Activated T-helper 17 cell treated with anti-CD3 and anti-CD28 coated beads, Interleukin-2, amount 50 U/mL, for 72 hours (primary cell): ENCODE data around the gene INSIG1. TPM values are rescaled to one million over a fixed set of nuclear protein-coding genes. Genes with fewer than 3 reads are reported as not detected.
A peak's percentile ranks its signal among the peaks of the same experiment; 100 is the strongest.

Experiments used
- ATAC-seq: fragments of 150-1000 bp; cut with Tn5 transposase; replicated peaks from 2 replicates; pipeline ENCODE4 v1.10.0; 2021; ENCODE audit warnings: mild to moderate bottlenecking, moderate library complexity
- H3K27ac Mint-ChIP-seq: one replicate; pipeline ENCODE4 v1.8.0; 2022; ENCODE audit warnings: mixed read lengths
- H3K27me3 Mint-ChIP-seq: one replicate; pipeline ENCODE4 v1.8.0; 2022; ENCODE audit warnings: mixed read lengths
- H3K36me3 Mint-ChIP-seq: one replicate; pipeline ENCODE4 v1.8.0; 2022; ENCODE audit warnings: low read depth, mild to moderate bottlenecking, mixed read lengths
- H3K4me1 Mint-ChIP-seq: one replicate; pipeline ENCODE4 v1.8.0; 2022; ENCODE audit warnings: mixed read lengths
- H3K4me3 Mint-ChIP-seq: one replicate; pipeline ENCODE4 v1.8.0; 2022; ENCODE audit warnings: mild to moderate bottlenecking, mixed read lengths
- H3K9me3 Mint-ChIP-seq: one replicate; pipeline ENCODE4 v1.8.0; 2022; ENCODE audit warnings: mixed read lengths
- total RNA-seq, 2 donors: library from RNA; stranded (reverse); gene quantifications; one replicate each; pipeline ENCODE4 v1.2.3, GENCODE V29; 2022

Gene INSIG1
- total RNA-seq: 100 to 1,000 TPM; 140 to 216 TPM

GRCh38 chr7:155297517-155298287 is at the start of gene INSIG1:
TSS of gene INSIG1 (plus strand) at chr7:155297878. CDS start at chr7:155298286, 408 bp downstream.
- peak within 1 kb of the TSS; percentile 95 for H3K27ac Mint-ChIP-seq
- ATAC-seq: peak; percentile 62
- H3K36me3 Mint-ChIP-seq: peaks cover 57% of the 10 kb centered on the region
- peaks cover 27% of the 10 kb centered on the region for H3K4me1 Mint-ChIP-seq
- H3K4me3 Mint-ChIP-seq: peak within 1 kb of the TSS; percentile 92
- H3K27me3 Mint-ChIP-seq: peaks cover 2% of the 10 kb centered on the region
- no peaks in the 10 kb centered on the region for H3K9me3 Mint-ChIP-seq

GRCh38 chr7:155248366-155248756 is 49.3 kb upstream of the INSIG1 start:
- Mint-ChIP-seq H3K27ac (peak overlapping the region; percentile 73), H3K9me3 (no peaks in the 10 kb centered on the region), H3K4me3 (no peak overlapping the region), H3K36me3 (no peaks in the 10 kb centered on the region), H3K27me3 (peaks cover 14% of the 10 kb centered on the region), H3K4me1 (no peaks in the 10 kb centered on the region)
- ATAC-seq: no peak

DNA sequence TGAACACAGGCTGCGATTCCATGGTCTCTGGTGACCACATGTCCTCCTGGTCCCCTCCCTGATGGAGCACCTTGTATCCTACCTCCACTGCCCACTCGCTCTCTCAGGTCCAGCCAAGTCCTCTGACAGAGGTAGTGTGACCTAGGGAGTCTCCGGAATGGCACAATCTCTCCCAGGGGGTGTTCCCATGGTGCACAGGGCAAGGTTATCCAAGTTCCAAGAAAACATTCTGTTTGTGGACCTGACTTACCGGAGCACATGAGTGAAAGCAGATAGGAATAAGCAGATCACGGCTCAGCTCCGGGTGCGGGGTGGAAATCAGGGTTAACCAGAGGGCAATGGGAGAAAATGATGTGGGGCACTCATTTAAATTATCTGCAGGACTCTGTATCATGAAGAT is 45.8 kb upstream of the INSIG1 start:
- Mint-ChIP-seq H3K4me1 (peaks cover 10% of the 10 kb centered on the region), H3K27me3 (peaks cover 25% of the 10 kb centered on the region), H3K4me3 (no peak overlapping the region), H3K36me3 (no peaks in the 10 kb centered on the region), H3K27ac (no peak overlapping the region), H3K9me3 (no peaks in the 10 kb centered on the region)
- no peak for ATAC-seq

- H3K36me3 Mint-ChIP-seq: no peaks in the 10 kb centered on the region
- H3K4me3 Mint-ChIP-seq: no peak overlapping the region
- no peak overlapping the region for H3K27ac Mint-ChIP-seq
- ATAC-seq: no peak
- no peaks in the 10 kb centered on the region for H3K9me3 Mint-ChIP-seq
- H3K4me1 Mint-ChIP-seq: peaks cover 10% of the 10 kb centered on the region
- H3K27me3 Mint-ChIP-seq: peaks cover 25% of the 10 kb centered on the region
These were observed 45.2 kb upstream of the INSIG1 start for GRCh38 chr7:155252444-155252887.

DNA sequence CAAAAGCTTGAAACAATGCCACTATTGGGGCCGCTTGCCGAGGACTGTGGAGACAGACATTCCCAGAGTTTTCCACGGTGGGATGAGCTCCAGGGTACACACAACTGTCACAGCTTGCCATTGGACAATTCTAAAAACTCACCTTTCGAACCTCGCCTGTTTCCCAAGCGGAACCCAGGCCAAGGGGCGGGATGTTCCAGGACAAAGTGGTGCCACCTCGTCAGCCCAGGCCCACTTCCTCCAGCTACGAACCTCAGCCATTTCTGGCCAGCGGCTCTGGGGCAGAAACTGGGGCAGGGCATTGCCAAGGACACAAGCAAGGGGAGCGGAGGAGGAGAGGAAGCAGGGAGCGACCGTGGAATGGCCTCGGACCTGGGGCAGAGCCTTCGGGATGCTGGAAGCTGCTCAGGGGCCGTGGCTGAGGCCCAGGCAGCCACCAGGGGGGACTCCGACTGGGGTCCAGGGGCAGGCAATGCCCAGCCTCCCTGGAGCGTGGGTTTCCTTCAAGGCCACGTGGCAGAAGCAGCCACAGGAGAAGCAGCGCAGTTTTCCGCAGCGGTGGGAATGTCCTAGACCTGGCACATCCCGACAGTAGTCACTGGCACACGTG is 44.7 kb upstream of the INSIG1 start:
- H3K27me3 Mint-ChIP-seq: peaks cover 25% of the 10 kb centered on the region
- H3K9me3 Mint-ChIP-seq: no peaks in the 10 kb centered on the region
- H3K36me3 Mint-ChIP-seq: no peaks in the 10 kb centered on the region
- no peak for ATAC-seq
- H3K4me3 Mint-ChIP-seq: no peak overlapping the region
- H3K4me1 Mint-ChIP-seq: peaks cover 10% of the 10 kb centered on the region
- no peak overlapping the region for H3K27ac Mint-ChIP-seq

DNA sequence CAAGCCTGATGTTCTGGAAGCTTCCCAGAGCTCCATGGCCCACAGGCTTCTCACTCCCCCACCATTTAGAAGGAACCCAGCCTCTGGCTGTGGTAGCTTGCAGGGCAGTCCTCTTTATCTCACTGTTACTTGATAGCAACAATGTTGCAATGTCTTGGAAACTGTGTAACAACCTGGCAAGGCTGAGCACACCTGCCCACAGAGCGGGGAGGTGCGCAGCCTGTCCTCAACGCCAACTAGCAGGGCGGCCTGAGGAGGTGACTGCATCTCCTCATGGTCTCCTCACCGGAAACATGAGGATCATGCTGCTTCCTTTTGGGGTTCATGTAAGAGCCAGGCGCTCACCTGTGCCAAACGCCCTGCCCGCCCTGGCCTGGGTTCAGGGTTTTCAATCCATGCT is 43.7 kb upstream of the INSIG1 start:
- Mint-ChIP-seq H3K9me3 (no peaks in the 10 kb centered on the region), H3K4me3 (no peak overlapping the region), H3K36me3 (no peaks in the 10 kb centered on the region), H3K4me1 (peaks cover 10% of the 10 kb centered on the region), H3K27me3 (peaks cover 21% of the 10 kb centered on the region), H3K27ac (peak overlapping the region; percentile 58)
- ATAC-seq: no peak

GRCh38 chr7:155255071-155255470 is 42.6 kb upstream of the INSIG1 start:
- ATAC-seq: no peak
- peak overlapping the region; percentile 65 for H3K4me3 Mint-ChIP-seq
- peaks cover 21% of the 10 kb centered on the region for H3K27me3 Mint-ChIP-seq
- H3K27ac Mint-ChIP-seq: peak overlapping the region; percentile 70
- H3K9me3 Mint-ChIP-seq: no peaks in the 10 kb centered on the region
- peaks cover 10% of the 10 kb centered on the region for H3K4me1 Mint-ChIP-seq
- H3K36me3 Mint-ChIP-seq: no peaks in the 10 kb centered on the region

- ATAC-seq: peak; percentile 90
- peak overlapping the region; percentile 65 for H3K4me3 Mint-ChIP-seq
- H3K36me3 Mint-ChIP-seq: no peaks in the 10 kb centered on the region
- peaks cover 10% of the 10 kb centered on the region for H3K4me1 Mint-ChIP-seq
- no peaks in the 10 kb centered on the region for H3K9me3 Mint-ChIP-seq
- H3K27ac Mint-ChIP-seq: peak overlapping the region; percentile 70
- peaks cover 21% of the 10 kb centered on the region for H3K27me3 Mint-ChIP-seq
These were observed 42.1 kb upstream of the INSIG1 start for GRCh38 chr7:155255621-155256020.

DNA sequence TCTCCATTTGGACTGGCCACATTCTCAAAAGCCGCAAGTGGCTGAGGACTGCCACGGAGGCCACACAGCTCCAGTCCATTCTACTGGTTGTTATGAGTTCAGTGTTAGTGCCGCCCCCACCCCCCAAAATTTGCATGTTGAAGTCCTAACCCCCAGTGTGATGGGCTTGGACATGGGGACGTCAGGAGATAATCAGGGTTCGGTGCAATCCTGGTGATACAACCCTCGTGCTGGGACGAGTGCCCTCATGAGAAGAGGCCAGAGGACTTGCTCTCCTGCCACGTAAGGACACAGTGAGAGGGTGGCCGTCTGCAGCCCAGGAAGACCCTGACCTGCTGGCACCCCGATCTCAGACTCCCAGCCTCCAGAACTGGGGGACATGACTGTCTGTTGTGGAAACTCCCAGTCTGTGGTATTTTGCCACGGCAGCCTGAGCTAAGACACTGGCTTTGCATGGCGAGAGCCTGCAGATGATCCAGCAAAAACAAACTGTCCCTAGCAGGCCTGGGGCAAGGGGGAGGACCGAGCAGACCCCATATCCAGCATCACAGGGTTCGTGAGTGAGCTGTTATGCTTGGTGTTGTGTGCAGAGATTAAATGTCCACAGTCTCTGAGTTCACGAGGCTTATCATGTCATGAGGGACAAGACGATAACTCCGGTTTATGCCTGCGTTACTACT is 41.5 kb upstream of the INSIG1 start:
- Mint-ChIP-seq H3K27me3 (peaks cover 21% of the 10 kb centered on the region), H3K36me3 (no peaks in the 10 kb centered on the region), H3K4me3 (peak overlapping the region; percentile 65), H3K4me1 (peaks cover 10% of the 10 kb centered on the region), H3K9me3 (no peaks in the 10 kb centered on the region), H3K27ac (no peak overlapping the region)
- ATAC-seq: peak; percentile 9

DNA sequence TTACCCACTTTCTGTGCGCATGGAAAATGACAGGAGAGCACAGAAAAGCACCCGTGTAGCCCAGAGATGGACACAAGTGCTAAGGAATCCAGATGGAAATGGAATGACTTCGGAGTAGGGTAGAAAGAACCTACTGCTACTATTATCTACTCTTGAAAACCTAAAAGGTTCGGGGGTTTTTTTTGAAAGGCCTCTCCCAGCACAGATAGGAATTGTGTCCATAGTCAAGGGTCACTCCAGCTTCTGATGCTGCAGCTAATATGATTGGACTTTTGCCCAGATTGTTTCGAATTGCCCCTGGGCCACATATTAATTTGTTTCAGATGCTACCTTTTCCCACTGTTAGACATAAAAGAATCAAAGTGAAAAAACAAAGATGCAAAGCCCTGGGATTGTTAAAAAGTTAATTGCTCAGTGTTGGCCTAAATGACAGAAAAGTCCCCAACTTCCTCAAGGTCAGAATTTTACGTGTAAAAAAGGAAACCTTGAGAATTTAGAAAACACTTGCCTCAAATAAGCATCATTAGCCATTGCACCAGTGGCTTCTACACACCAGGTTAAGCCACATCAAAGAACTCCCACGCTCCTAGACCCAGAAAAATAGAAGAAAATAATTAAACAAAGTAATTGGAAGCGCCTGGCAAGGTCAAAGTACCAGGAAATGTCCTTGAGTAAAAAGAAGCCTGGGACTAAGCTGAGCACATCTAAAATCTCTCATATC is 40.8 kb upstream of the INSIG1 start:
- ATAC-seq: no peak
- peaks cover 18% of the 10 kb centered on the region for H3K27me3 Mint-ChIP-seq

DNA sequence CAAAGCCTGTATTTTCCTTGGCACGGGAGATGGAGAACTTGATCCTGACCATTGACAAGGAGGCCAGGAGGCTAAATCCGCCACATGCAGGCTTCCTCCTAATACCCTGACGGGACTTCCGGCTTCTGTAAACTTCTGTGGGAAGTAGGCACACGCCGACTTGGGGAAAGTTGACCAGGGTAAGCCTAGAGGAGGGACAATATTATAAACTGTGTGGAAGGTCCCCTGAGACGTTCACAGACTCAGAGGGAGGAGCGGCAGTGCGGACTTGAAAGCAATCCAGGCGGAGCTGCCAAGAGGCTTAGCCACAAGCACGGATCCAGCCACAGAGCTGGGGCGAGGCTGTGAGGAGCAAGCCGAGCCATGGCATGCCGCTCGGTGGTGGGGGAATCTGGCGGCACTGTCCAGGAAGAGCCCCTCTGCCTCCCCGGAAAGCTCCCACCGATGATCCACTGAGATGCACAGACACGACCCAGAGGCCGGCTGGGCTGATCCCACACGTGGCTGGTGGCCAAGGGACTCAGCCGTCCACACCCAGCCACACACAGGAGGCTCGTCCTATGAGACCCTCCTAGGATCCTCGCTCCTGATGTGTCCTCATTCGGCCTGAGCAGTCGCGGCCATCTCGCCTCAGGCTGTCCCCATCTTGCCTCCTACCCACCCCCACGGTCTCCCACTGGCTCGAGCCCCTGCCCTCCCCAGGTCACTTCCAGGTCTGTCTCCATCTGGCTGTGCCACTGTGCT is 40.0 kb upstream of the INSIG1 start:
- peaks cover 10% of the 10 kb centered on the region for H3K4me1 Mint-ChIP-seq
- H3K4me3 Mint-ChIP-seq: no peak overlapping the region
- peak overlapping the region; percentile 63 for H3K27ac Mint-ChIP-seq
- peaks cover 18% of the 10 kb centered on the region for H3K27me3 Mint-ChIP-seq
- no peaks in the 10 kb centered on the region for H3K36me3 Mint-ChIP-seq
- H3K9me3 Mint-ChIP-seq: no peaks in the 10 kb centered on the region
- ATAC-seq: no peak

More for the DNA sequence above, 40.8 kb upstream of the INSIG1 start:
- Mint-ChIP-seq H3K27ac (peak overlapping the region; percentile 55), H3K9me3 (no peaks in the 10 kb centered on the region), H3K4me1 (peaks cover 10% of the 10 kb centered on the region), H3K4me3 (no peak overlapping the region), H3K36me3 (no peaks in the 10 kb centered on the region)

DNA sequence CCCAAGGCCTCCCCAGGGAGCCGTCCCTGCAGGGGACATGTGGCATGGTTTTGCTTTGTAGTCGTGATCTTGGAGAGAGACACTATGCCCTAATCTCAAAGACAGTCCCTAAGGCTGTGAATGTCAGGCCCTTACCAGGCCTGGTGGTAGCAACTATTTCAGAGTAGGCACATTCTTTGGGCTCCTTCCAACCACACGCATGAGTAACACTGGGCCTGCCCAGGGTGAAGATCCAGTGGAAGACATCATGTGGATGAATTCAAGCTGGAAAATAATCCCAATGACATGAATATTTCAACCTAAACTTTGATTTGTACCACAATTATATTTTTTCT is 39.5 kb upstream of the INSIG1 start:
- peaks cover 10% of the 10 kb centered on the region for H3K4me1 Mint-ChIP-seq
- H3K27me3 Mint-ChIP-seq: peaks cover 18% of the 10 kb centered on the region
- no peak overlapping the region for H3K4me3 Mint-ChIP-seq
- peak overlapping the region; percentile 63 for H3K27ac Mint-ChIP-seq
- H3K36me3 Mint-ChIP-seq: no peaks in the 10 kb centered on the region
- no peak for ATAC-seq
- H3K9me3 Mint-ChIP-seq: no peaks in the 10 kb centered on the region

GRCh38 chr7:155259866-155260497 is 37.7 kb upstream of the INSIG1 start:
- ATAC-seq: no peak
- Mint-ChIP-seq H3K4me3 (no peak overlapping the region), H3K4me1 (peaks cover 6% of the 10 kb centered on the region), H3K9me3 (no peaks in the 10 kb centered on the region), H3K27ac (no peak overlapping the region), H3K27me3 (peaks cover 10% of the 10 kb centered on the region), H3K36me3 (no peaks in the 10 kb centered on the region)
